Measurements from ENCODE around the gene CCDC12.
A peak's percentile ranks its signal among the peaks of the same experiment; 100 is the strongest.

Gene CCDC12

DNA sequence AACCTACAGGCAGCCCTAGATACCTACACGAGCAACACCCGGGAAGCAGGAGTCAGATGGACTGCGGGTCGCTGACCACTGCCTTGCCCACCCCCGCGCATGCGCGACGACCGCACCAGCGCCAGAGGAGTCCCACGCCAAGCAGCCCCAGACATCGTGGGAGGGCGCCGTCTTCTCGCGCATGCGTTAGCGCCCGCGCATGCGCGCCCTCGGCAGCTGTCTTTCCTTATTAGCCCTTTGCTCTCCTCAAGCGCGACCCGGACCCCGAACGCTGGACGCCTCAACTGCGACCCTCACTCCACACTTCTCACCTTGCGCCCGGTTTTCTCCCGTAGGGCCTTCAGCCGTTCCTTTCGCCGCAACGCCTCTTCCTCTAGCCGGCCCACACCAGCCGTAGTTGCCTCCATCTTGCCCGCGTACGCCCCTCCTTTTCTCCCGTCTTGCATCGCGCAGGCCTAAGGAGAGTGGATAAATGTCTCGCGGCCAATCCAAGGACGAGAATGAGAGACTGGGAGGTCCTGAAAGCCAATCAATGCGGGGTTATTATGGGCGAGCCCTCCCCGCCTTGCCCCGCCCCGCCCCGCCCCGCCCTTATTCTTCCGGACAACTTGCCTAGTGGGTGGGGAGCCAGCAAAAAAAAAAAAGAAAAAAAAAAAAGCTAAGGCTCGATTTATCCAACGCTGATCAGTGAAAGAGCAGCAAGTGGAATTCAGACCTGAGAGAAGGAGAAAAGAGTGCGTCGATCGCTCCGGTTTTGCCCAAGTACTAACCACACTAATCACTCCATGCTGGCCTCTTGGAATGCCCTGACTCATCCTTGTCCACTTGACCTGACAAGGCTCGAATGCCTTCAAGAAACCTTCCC is at the start of gene CCDC12:
Gene CCDC12, minus strand, starts transcription at position 420 of the 865 bp plus-strand sequence. Its CDS starts 13 bp downstream, at position 407.
- DNase-seq: peak; percentile 94 to 96

- no peak for DNase-seq
Measured at GRCh38 chr3:47024932-47025331, 48.4 kb upstream of the CCDC12 start.

GRCh38 chr3:47022641-47023071 is 46.1 kb upstream of the CCDC12 start:
- DNase-seq: no peak

DNA sequence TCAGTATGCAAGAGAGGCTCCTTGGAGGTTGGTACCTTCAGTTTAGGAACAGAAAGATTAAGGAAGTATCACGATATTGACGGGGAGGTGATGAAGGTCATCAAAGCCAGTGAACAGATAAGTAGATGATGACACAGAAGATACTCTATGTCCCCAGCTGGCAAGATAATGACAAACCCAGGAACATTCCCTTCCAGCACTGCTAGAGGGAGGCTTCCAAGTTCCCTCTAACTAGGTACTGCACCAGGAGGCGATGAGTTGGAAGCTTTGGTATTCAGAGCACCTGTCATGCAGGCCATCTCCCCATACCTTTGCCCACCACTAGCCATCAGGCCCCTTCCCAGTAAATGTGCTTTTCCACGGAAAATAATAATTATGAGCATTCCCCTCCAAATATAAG is 43.8 kb upstream of the CCDC12 start:
- no peak for DNase-seq

DNA sequence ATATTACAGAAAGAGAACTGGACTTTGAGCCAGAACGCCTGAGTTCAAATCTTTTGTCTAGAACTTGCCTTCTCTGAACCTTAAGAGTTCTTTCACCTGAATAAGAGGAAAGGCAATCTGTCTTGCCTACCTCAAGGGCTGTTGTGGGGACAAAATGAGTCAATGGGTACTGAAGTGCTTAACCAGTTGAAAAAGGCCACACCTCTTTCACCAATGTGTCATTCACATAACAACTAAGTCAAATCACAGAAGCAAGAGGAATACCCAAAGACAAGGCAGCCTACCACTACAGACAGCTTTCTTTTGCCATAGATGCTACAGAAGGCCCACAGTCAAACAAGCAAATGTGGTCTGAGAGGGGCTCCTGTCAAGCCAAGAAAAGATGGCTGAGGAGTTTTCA is 42.7 kb upstream of the CCDC12 start:
- DNase-seq: no peak

DNA sequence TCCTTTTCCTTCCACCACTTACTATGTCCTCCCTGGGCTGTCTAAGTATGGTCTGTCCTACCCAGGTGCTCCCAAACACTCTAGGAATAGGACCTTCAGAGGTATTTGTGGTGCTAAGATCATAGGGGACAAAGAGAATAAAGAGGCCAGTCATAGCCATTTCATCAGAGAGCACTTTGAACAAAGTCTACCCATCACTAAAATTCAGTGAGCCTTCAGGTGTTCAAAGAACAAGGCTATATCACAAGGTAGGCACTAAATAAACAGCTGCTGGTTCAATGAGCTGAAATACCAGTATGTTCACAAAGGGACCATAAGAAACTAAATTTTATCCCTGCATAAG is 41.7 kb upstream of the CCDC12 start:
- no peak for DNase-seq

DNA sequence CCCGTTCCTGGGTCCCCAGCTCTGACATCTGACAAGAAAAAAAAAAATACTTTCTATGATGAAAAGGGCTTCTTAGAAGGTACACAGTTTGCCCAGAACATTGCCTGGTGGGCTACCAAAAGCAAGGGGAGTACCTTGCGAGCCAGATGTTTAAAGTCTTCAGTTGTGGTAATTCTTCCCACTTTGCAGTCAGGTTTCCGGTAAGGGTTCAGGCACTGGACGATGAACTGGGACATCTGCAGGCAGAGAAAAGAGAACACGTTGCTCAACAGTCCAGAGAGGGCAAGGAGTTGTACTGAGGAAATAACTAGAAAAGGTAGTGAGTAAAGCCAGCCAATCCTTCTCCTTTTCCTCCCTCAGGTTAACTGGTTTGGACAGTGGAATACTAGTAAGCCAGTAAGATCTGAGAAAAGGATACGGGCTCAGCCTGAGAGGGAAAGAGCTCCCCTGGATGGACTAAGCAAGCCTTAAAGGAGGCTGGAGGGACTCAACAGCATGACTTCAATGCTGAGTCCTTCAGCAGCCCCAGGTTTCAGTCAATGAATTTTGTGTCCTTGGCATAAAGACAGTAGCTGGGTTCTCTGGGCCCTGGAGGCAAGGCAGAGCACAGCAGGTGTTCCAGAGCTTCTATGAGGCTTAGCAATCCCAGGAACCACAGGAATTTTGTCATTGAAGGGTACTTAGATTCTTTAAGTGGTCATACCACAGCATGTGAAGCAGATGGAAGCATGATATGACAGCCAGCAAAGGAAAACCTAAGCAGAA is 41.1 kb upstream of the CCDC12 start:
- DNase-seq: no peak

- no peak for DNase-seq
Measured at GRCh38 chr3:47016934-47017435, 40.4 kb upstream of the CCDC12 start.

DNA sequence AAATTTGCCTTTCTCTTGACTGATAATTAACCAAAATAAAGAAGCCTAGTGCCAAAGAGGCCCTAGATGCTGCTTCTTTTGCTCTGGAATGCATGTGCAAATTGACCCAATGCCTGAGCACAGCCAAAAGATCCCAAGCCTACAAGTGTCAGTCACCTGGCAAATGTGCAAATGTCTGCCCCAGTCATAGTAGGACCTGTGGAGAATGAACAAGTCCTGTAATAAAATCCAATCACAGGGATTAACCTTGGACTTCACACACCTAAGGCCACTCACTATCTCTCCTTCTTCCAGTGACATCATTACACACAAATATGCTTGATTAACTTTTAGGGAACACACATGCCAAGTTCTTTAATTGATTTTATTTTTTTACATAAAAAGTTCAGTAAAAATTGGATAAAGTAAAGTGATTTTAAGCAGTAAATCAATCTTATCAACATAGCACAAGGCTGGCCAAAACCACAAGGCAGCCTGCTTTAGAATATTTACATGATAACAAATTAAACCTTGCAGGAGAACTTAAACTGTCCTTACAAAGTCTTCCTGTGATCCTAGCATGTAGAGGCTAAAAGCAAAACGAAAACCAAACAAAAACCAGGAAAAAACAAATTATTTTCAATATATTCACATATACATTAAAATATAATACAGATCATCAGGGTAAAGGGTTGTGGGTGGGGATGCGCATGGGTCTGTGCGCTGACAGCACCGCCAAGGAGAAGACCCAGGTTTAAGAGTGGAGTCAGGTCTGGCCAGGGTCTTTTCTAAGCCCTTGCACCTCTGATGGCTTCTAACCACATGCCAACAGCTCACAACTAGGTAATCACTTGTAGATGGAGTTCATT is 39.8 kb upstream of the CCDC12 start:
- DNase-seq: no peak

DNA sequence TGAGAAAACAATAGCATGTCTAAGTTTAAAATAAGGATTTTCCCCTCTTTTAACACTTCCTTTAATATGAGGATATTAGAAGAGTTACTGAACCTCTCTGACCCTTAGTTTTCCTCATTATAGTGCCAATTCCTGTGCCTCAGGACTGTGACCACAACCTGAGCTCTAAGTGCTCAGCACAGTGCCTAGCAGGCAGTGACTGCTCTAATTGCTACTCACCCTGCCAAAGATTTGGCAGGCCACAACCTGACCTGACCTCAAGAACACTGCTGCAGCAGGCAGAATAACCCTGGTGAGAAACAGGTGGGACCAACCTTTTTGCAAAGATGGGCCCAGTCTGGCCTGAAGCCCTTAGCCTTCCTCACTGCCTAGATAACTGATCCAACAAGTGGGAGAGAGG is 38.6 kb upstream of the CCDC12 start:
- DNase-seq: no peak

DNA sequence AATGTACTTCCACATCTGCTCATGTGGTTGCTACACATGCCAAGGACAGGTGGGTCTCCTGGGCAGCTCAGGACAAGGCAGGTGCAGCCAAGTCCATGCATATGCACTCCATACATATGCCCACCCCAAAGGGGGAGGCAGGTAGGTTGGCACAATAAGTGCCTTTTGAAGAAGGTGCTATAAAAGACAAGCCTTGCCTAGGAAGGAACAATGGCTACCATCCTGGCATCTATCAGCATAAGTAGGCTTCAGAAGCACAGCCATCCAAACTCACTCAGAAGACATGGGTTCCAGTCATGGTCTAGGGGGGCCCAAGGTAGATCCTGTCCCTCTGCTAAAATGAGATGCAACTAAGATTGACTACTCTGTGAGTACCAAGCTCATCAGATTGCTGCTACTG is 37.5 kb upstream of the CCDC12 start:
- DNase-seq: no peak

DNA sequence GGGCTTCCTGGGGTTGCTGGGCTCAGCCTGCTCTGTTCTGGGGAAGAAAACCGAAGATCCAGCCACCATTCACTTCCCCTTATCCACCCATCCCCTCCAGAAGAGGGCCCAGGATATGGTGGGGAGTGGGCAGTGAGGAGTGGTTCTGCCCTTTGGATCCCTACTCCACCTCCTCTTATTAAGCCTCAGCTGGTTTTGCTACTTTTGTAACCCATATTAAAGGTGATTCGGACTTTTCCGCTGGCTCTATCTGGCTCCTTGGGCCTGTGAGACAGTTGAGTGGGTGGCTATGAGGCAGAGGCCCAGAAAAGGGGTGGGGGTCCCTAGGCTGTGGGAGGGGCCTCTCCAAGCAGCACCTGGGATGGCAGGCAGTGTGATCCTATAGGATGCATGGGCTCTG is 36.7 kb upstream of the CCDC12 start:
- DNase-seq: no peak

DNA sequence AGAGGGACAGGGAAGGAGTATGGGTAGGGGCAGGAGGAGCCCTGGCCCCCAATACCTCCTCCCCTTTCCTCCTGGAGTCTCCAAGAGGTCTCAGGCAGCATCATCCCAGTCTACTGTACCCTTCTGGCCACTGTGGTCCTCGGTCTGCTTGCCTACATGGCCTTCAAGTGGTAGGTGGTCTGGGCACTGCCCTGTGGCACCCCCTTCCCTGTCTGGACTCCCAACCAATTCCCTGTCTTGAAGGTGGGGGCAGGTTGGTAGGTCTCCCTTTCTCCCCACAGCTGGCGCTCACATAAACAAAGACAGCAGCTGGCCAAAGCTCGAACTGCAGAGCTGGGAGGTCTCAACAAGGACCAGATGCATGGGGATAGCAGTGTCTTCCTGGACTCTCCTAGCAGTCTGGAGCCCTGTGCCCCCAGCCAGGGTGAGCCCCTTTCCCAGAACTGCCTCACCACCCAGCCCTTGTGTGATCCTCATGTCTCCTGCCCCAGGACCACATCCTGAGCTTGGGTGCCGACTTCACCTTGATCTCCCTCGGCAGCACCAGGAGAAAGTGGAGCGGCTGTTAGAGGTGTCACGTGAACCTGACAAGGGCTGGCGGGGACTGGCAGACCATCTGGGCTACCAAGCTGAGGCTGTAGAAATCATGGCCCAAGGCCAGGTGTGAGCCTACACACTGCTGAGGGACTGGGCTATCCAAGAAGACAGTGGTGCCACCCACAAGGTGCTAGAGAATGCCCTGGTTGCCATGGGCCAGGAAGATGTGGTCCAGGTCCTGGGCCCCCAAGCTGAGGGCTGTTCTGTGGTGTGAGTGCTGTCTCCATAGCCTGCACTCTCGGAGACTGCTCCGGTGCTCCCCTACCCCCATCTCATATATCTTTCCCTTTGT is 36.0 kb upstream of the CCDC12 start:
- DNase-seq: peak; percentile 83 to 90

GRCh38 chr3:47011371-47011770 is 34.8 kb upstream of the CCDC12 start:
- no peak for DNase-seq

- DNase-seq: no peak
Measured at GRCh38 chr3:47010910-47011309, 34.4 kb upstream of the CCDC12 start.

- DNase-seq: no peak
Measured at GRCh38 chr3:47010111-47010712, 33.7 kb upstream of the CCDC12 start.

DNA sequence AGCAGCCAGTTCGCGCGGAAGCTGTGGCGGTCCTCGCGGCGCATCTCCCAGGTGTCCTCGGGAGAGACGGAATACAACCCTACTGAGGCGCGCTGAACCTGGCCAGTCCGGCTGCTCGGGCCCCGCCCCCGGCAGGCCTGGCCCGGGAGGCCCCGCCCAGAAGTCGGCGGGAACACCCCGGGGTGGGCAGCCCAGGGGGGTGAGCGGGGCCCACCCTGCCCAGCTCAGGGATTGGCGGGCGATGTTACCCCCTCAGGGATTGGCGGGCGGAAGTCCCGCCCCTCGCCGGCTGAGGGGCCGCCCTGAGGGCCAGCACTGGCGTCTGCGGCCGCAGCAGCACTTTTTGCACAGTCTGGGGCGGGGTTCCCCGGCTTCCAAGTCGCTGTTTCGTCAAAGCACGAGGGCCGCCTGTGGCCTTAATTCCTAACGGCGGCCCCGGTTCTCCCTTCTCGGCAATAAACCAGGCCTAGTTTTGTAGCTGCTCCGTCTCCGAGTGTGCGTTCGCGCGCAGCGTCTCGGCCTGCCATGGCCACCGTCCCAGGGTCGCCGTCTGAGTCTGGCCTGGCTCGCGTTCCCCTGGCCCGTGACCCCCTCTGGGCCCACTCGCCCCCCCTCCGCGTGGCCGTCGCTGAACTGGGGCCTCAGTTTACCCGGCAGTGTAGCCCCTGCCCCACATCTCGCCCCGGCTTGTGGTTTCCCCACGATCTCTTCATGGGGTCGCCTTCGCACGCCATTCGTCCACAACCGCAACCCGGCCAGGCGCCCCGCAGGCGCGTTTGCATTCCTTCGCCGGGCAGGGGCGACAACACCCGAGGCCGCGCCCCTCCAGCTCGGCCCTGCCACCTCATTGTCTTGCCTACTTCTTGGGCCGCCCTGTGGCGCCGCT is 32.9 kb upstream of the CCDC12 start:
- peak in 1 of 2 experiments; percentile 40 for DNase-seq

DNA sequence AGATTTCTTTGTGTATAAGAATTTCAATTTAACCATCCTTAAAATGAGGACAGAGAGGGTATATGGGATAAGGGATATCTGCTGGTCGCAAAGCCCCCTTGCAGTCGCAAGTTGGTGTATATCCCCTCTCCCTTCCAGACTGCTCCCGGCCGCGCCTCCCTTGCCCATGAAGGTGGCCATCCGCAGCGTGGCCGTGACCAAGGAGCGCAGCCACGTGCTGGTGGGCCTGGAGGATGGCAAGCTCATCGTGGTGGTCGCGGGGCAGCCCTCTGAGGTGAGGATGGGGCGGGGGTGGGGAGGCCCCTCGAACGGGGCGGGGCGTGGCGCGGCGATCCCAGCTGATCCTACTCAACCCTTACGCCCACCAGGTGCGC is 32.3 kb upstream of the CCDC12 start:
- no peak for DNase-seq

DNA sequence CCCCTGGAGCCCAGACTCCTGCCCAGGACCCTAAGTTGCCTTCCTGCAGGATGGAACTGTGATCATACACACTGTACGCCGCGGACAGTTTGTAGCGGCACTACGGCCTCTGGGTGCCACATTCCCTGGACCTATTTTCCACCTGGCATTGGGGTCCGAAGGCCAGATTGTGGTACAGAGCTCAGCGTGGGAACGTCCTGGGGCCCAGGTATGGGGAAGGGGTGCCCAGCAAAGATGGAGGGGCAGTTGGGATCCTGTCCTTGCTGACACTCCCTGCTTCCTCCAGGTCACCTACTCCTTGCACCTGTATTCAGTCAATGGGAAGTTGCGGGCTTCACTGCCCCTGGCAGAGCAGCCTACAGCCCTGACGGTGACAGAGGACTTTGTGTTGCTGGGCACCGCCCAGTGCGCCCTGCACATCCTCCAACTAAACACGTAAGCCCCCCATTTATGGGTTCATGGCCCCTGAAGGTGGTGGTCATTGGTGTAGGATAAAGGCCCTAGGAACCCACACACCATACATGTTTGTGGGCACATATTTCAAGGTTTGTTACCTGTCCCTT is 31.8 kb upstream of the CCDC12 start:
- DNase-seq: no peak
